GM19099 (cell line): ENCODE measurements around the gene MDH1.

Experiments
- POLR2A ChIP-seq: IDR thresholded peaks from 3 replicates; pipeline ENCODE4 v1.6.1; 2011; ENCODE audit warnings: low read depth; ENCODE audit not compliant: insufficient read length; ENCODE audit errors: extremely low read depth

Gene MDH1

GRCh38 chr2:63651861-63652651, 63.3 kb downstream of the MDH1 start:
- no peak for TF ChIP-seq POLR2A

GRCh38 chr2:63652652-63652985, 63.9 kb downstream of the MDH1 start:
- no peak for TF ChIP-seq POLR2A

- no peak for TF ChIP-seq POLR2A
Observed at GRCh38 chr2:63654959-63655358, 66.2 kb downstream of the MDH1 start.
